ENCODE data around the gene FNDC3B. TPM values are rescaled to one million over a fixed set of nuclear protein-coding genes. Genes with fewer than 3 reads are reported as not detected.

Gene FNDC3B
- total and polyA plus RNA-seq, 2 donors (not counting 3 experiments of a cell fraction or from before 2014, with no cell fraction given) = 91.6 to 295 TPM

- intact Hi-C loops (cut with micrococcal nuclease) = no loop called here
- no peaks in the 10 kb centered on the region for H3K4me1 ChIP-seq (ENCODE audit: control insufficient read depth, extremely low read depth, insufficient read depth, low read length)
- POLR2A ChIA-PET = no interaction called here
These were observed 171.0 kb downstream of the FNDC3B start for GRCh38 chr3:172210355-172210754.

More at GRCh38 chr3:172210355-172210754, 171.0 kb downstream of the FNDC3B start:
- Histone ChIP-seq H3K4me3 (replicated peaks in 1 of 3; ENCODE audit: insufficient read depth in 1 of 3, low read depth in 1 of 3, low read length in 3 of 3) (no peak overlapping the region), H4K20me1 (replicated peaks; ENCODE audit: control insufficient read depth, extremely low read depth, insufficient read depth, low read length) (peaks cover 3% of the 10 kb centered on the region), H3K36me3 (ENCODE audit: control insufficient read depth in 2 of 2, extremely low read depth in 1 of 2, insufficient read depth in 2 of 2, low read length in 2 of 2) (no peaks in the 10 kb centered on the region), H3K9me3 (replicated peaks; ENCODE audit: control insufficient read depth, insufficient read depth, low read length) (no peaks in the 10 kb centered on the region), H3K27me3 (ENCODE audit: control insufficient read depth in 2 of 2, insufficient read depth in 2 of 2, low read length in 2 of 2) (no peaks in the 10 kb centered on the region), H3K9ac (replicated peaks; ENCODE audit: extremely low read depth, insufficient read depth, low read length) (no peak overlapping the region), H3K79me2 (ENCODE audit: control insufficient read depth, insufficient read depth, low read length) (peaks cover 85% of the 10 kb centered on the region), H3K9me1 (replicated peaks; ENCODE audit: control insufficient read depth, extremely low read depth, insufficient read depth, low read length) (no peaks in the 10 kb centered on the region), H2AFZ (ENCODE audit: low read depth, low read length) (no peak overlapping the region), H3K27ac (ENCODE audit: insufficient read depth, low read depth, low read length) (no peak overlapping the region), H3K4me2 (ENCODE audit: insufficient read depth, low read length) (no peak overlapping the region)
- dilution Hi-C loops (cut with MboI; ENCODE audit: extremely low pct_ligation_motif_present, low sequenced_read_pairs) = no loop called here
- no peak for DNase-seq (ENCODE audit: low read depth, low spot score)
- CTCF ChIA-PET = no interaction called here
- TF ChIP-seq MYC (IDR thresholded peaks at IDR 0.05; ENCODE audit: low read depth, low read length) = no peak
- TF ChIP-seq MAX (IDR thresholded peaks at IDR 0.05; ENCODE audit: insufficient read depth, insufficient read length) = no peak
- TF ChIP-seq EZH2 (IDR thresholded peaks at IDR 0.05; ENCODE audit: borderline replicate concordance, low read depth, low read length, severe bottlenecking) = no peak
- TF ChIP-seq POLR2A (IDR thresholded peaks at IDR 0.05; ENCODE audit: low read depth, low read length) = no peak
- TF ChIP-seq GATA2 (IDR thresholded peaks at IDR 0.05; ENCODE audit: insufficient read depth, insufficient read length, low read depth, low read length) = no peak
- TF ChIP-seq FOS (IDR thresholded peaks at IDR 0.05; ENCODE audit: borderline replicate concordance, insufficient read depth, low read length) = no peak
- no peak for TF ChIP-seq POLR2AphosphoS5 (IDR thresholded peaks at IDR 0.05; ENCODE audit: insufficient read depth, low read depth, low read length)
- TF ChIP-seq CTCF (IDR thresholded peaks at IDR 0.05; ENCODE audit: extremely low read depth in 1 of 2, insufficient read depth in 1 of 2, low read depth in 1 of 2, low read length in 2 of 2) = no peak
- TF ChIP-seq JUN (IDR thresholded peaks at IDR 0.05; ENCODE audit: borderline replicate concordance, insufficient read depth, insufficient read length, low read depth) = no peak
- BruUV-seq (replicated peaks) = no TSS peak
- FAIRE-seq = no peak
